ENCODE results near the gene ITGBL1. TPM values are rescaled to one million over a fixed set of nuclear protein-coding genes. Genes with fewer than 3 reads are reported as not detected.

ITGBL1 gene
- total and polyA plus RNA-seq, 2 donors (not counting 1 experiment from before 2014, with no cell fraction given) = not detected

DNA sequence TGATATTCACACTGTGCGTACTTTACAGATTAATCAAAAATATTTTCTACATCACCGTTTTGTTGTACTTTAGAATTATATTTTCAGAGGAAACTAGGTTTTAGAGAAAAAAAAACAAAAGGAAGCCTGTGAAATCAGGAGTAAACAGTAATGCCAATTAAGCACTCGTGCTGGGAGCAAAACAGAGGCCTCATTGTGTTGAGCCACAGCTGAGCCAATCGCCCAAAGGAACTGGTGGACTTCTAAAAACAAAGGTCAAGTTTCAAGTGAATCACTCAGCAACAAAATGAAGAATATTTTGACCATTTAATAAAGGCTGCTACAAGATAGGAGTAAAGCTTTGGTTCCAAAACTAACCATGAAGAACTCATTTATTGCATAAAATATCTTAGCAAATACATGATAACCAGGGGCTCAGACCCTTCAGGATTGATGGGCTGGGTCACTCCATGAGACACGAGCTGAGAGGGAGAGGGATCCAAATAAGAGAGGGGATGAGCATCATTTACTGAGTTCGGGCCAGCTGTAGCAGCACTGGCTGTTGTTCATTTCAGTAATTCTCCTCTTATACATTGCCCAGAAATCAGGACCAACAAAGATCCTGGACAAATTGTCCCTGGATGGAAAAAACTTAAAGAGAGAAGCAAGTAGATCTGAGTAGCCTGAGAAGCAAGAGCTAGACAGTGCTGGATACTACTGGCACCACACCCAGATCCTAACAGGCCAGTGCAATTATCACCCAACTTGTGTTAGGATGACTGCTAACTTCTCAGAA, 27.9 kb upstream of the ITGBL1 start:
- ChIA-PET CTCF (no interaction called here), POLR2A (no interaction called here)
- Histone ChIP-seq H2AFZ (ENCODE audit: insufficient read depth, low read depth, low read length, poor library complexity, severe bottlenecking) (no peak overlapping the region), H3K4me1 (ENCODE audit: control insufficient read depth in 2 of 2, insufficient read depth in 2 of 2, low read length in 2 of 2) (no peaks in the 10 kb centered on the region), H3K27ac (ENCODE audit: low read length in 2 of 2) (no peak overlapping the region), H3K9ac (ENCODE audit: low read length) (no peak overlapping the region), H4K20me1 (ENCODE audit: control insufficient read depth, insufficient read depth, low read length, poor library complexity, severe bottlenecking) (no peaks in the 10 kb centered on the region), H3K27me3 (replicated peaks in 1 of 4; ENCODE audit: control extremely low read depth in 1 of 4, control insufficient read depth in 3 of 4, insufficient read depth in 4 of 4, low read length in 3 of 4) (no peaks in the 10 kb centered on the region), H3K36me3 (replicated peaks in 1 of 2; ENCODE audit: control extremely low read depth in 1 of 2, control insufficient read depth in 1 of 2, extremely low read depth in 1 of 2, insufficient read depth in 2 of 2, low read length in 1 of 2) (no peaks in the 10 kb centered on the region), H3K4me2 (replicated peaks; ENCODE audit: low read depth, low read length, poor library complexity, severe bottlenecking) (no peak overlapping the region), H3K9me3 (ENCODE audit: control extremely low read depth in 1 of 3, control insufficient read depth in 2 of 3, insufficient read depth in 1 of 3, low read length in 2 of 3) (no peaks in the 10 kb centered on the region), H3K4me3 (ENCODE audit: control extremely low read depth in 1 of 5, extremely low read depth in 1 of 5, insufficient read depth in 1 of 5, low read depth in 2 of 5, low read length in 4 of 5) (no peak overlapping the region), H3K79me2 (ENCODE audit: control insufficient read depth, insufficient read depth, low read length) (no peaks in the 10 kb centered on the region)
- ATAC-seq (ENCODE audit: low read depth) = no peak
- Mint-ChIP-seq H3K4me3 (no peak overlapping the region), H3K27ac (no peak overlapping the region), H3K9me3 (ENCODE audit: insufficient read depth) (peaks cover 2% of the 10 kb centered on the region), H3K4me1 (no peaks in the 10 kb centered on the region), H3K27me3 (no peaks in the 10 kb centered on the region)
- DNase-seq = no peak
- TF ChIP-seq EZH2 (IDR thresholded peaks at IDR 0.05; ENCODE audit: borderline replicate concordance, insufficient read depth, low read depth, low read length, poor library complexity, severe bottlenecking) (no peak), CTCF (IDR thresholded peaks at IDR 0.05) (no peak)
- WGBS (ENCODE audit: insufficient coverage) = no CpG with 5 or more reads among the region's 6 CpGs
- intact Hi-C loops (cut with micrococcal nuclease) = no loop called here

GRCh38 chr13:101425156-101425471, 27.4 kb upstream of the ITGBL1 start:
- 84% methylated on average over 2 of the region's 3 CpGs for WGBS (ENCODE audit: insufficient coverage)
- H3K9me3 Mint-ChIP-seq (ENCODE audit: insufficient read depth) = peaks cover 2% of the 10 kb centered on the region
- no peaks in the 10 kb centered on the region for H3K27me3 Mint-ChIP-seq
- no peak overlapping the region for H3K9ac ChIP-seq (ENCODE audit: low read length)
- no peak overlapping the region for H3K4me2 ChIP-seq (replicated peaks; ENCODE audit: low read depth, low read length, poor library complexity, severe bottlenecking)
- intact Hi-C loops (cut with micrococcal nuclease) = no loop called here
- POLR2A ChIA-PET = no interaction called here
- H3K27me3 ChIP-seq (replicated peaks in 1 of 4; ENCODE audit: control extremely low read depth in 1 of 4, control insufficient read depth in 3 of 4, insufficient read depth in 4 of 4, low read length in 3 of 4) = no peaks in the 10 kb centered on the region
- H3K27ac Mint-ChIP-seq = no peak overlapping the region
- H4K20me1 ChIP-seq (ENCODE audit: control insufficient read depth, insufficient read depth, low read length, poor library complexity, severe bottlenecking) = no peaks in the 10 kb centered on the region
- ATAC-seq (ENCODE audit: low read depth) (no peak), DNase-seq (no peak)
- no peaks in the 10 kb centered on the region for H3K79me2 ChIP-seq (ENCODE audit: control insufficient read depth, insufficient read depth, low read length)
- TF ChIP-seq CTCF (IDR thresholded peaks at IDR 0.05) = no peak
- TF ChIP-seq EZH2 (IDR thresholded peaks at IDR 0.05; ENCODE audit: borderline replicate concordance, insufficient read depth, low read depth, low read length, poor library complexity, severe bottlenecking) = no peak
- H3K4me1 Mint-ChIP-seq = no peaks in the 10 kb centered on the region
- CTCF ChIA-PET = no interaction called here
- H3K27ac ChIP-seq (ENCODE audit: low read length in 2 of 2) = no peak overlapping the region
- no peak overlapping the region for H3K4me3 Mint-ChIP-seq
- no peak overlapping the region for H2AFZ ChIP-seq (ENCODE audit: insufficient read depth, low read depth, low read length, poor library complexity, severe bottlenecking)
- no peak overlapping the region for H3K4me3 ChIP-seq (ENCODE audit: control extremely low read depth in 1 of 5, extremely low read depth in 1 of 5, insufficient read depth in 1 of 5, low read depth in 2 of 5, low read length in 4 of 5)
- H3K36me3 ChIP-seq (replicated peaks in 1 of 2; ENCODE audit: control extremely low read depth in 1 of 2, control insufficient read depth in 1 of 2, extremely low read depth in 1 of 2, insufficient read depth in 2 of 2, low read length in 1 of 2) = no peaks in the 10 kb centered on the region
- no peaks in the 10 kb centered on the region for H3K9me3 ChIP-seq (ENCODE audit: control extremely low read depth in 1 of 3, control insufficient read depth in 2 of 3, insufficient read depth in 1 of 3, low read length in 2 of 3)
- no peaks in the 10 kb centered on the region for H3K4me1 ChIP-seq (ENCODE audit: control insufficient read depth in 2 of 2, insufficient read depth in 2 of 2, low read length in 2 of 2)

Data from B cell (primary cell).